Measurements from ENCODE around the gene TNS3.

GRCh38 chr7:47526466-47526865 lies 55.4 kb downstream of the TNS3 start:
- no peak for TF ChIP-seq CTCF (IDR thresholded peaks at IDR 0.05)
- no peak for TF ChIP-seq TCF7L2 (IDR thresholded peaks at IDR 0.05; ENCODE audit: low read depth, low read length)
- TF ChIP-seq SIN3A (IDR thresholded peaks at IDR 0.05; ENCODE audit: borderline replicate concordance, insufficient read depth, low read depth, low read length), result 0 out of 2 replicates have a peak, but pooled peaks have one; percentile 27
- TF ChIP-seq POLR2AphosphoS5 (IDR thresholded peaks at IDR 0.05; ENCODE audit: low read depth, low read length), result no peak
- no peak for TF ChIP-seq REST (IDR thresholded peaks at IDR 0.05; ENCODE audit: insufficient read depth in 1 of 2, low read depth in 2 of 2, low read length in 1 of 2)
